HepG2 (cell line): ENCODE results near the gene SLC5A10. TPM values are rescaled to one million over a fixed set of nuclear protein-coding genes. Genes with fewer than 3 reads are reported as not detected.

ENCODE experiments used
- CREB1 ChIP-seq, 2 experiments: fragments of 450-650 bp in 1 of 2; IDR thresholded peaks; 2 replicates each; pipeline ENCODE4 v1.6.1; 2016 to 2017; ENCODE audit warnings: control low read depth in 1 of 2, mild to moderate bottlenecking in 1 of 2, missing compliant biosample characterization in 1 of 2, missing genetic modification characterization in 1 of 2
- FOXA1 ChIP-seq, 2 experiments: fragments of 450-650 bp in 1 of 2; sonication (generic) in 1 of 2; formaldehyde crosslinking in 1 of 2; IDR thresholded peaks; 2 replicates each; pipeline versions ENCODE4 v1.4.0 to v1.6.1; 2016 to 2020; ENCODE audit warnings: missing genetic modification reagents in 1 of 2
- GLI4 ChIP-seq: sonication (generic); formaldehyde crosslinking; IDR thresholded peaks from 2 replicates; pipeline ENCODE4 v1.5.1; 2020; ENCODE audit warnings: missing genetic modification reagents, mild to moderate bottlenecking, moderate library complexity, borderline replicate concordance
- ONECUT2 ChIP-seq: sonication (generic); formaldehyde crosslinking; IDR thresholded peaks from 2 replicates; pipeline ENCODE4 v1.4.0; 2020; ENCODE audit warnings: missing genetic modification reagents
- PHF8 ChIP-seq: sonication (generic); formaldehyde crosslinking; IDR thresholded peaks from 2 replicates; pipeline ENCODE4 v1.5.0; 2020; ENCODE audit warnings: missing genetic modification reagents
- SETDB1 ChIP-seq: sonication (generic); formaldehyde crosslinking; IDR thresholded peaks from 2 replicates; pipeline ENCODE4 v1.5.1; 2020; ENCODE audit warnings: missing genetic modification reagents, mild to moderate bottlenecking, borderline replicate concordance
- TFDP1 ChIP-seq: IDR thresholded peaks from 2 replicates; pipeline ENCODE4 v1.6.1; 2016; ENCODE audit warnings: missing compliant biosample characterization, missing genetic modification reagents, borderline replicate concordance
- ZFP36L1 ChIP-seq: sonication (generic); formaldehyde crosslinking; IDR thresholded peaks from 2 replicates; pipeline ENCODE4 v1.8.0; 2022; ENCODE audit warnings: mild to moderate bottlenecking, missing genetic modification reagents, moderate library complexity
- ZNF124 ChIP-seq: sonication (generic); formaldehyde crosslinking; IDR thresholded peaks from 2 replicates; pipeline ENCODE4 v1.4.0; 2020; ENCODE audit warnings: missing genetic modification reagents
- ZNF281 ChIP-seq: sonication (generic); formaldehyde crosslinking; IDR thresholded peaks from 2 replicates; pipeline ENCODE4 v1.4.0; 2020; ENCODE audit warnings: missing genetic modification reagents, borderline replicate concordance
- ZNF3 ChIP-seq: IDR thresholded peaks from 2 replicates; pipeline ENCODE4 v1.7.0; 2017; ENCODE audit warnings: inconsistent platforms
- ZNF615 ChIP-seq: sonication (generic); formaldehyde crosslinking; IDR thresholded peaks from 2 replicates; pipeline ENCODE4 v1.5.0; 2020; ENCODE audit warnings: mild to moderate bottlenecking, missing genetic modification reagents, borderline replicate concordance
- ZNF703 ChIP-seq: sonication (generic); formaldehyde crosslinking; IDR thresholded peaks from 2 replicates; pipeline ENCODE4 v1.5.1; 2020; ENCODE audit warnings: missing genetic modification reagents, mild to moderate bottlenecking, moderate library complexity, borderline replicate concordance
- ZNF780A ChIP-seq: sonication (generic); formaldehyde crosslinking; IDR thresholded peaks from 2 replicates; pipeline ENCODE4 v1.8.0; 2022; ENCODE audit warnings: mild to moderate bottlenecking, missing genetic modification reagents, moderate library complexity
- ZNF784 ChIP-seq: sonication (generic); formaldehyde crosslinking; IDR thresholded peaks from 2 replicates; pipeline ENCODE4 v1.5.1; 2020; ENCODE audit warnings: missing genetic modification reagents, mild to moderate bottlenecking, borderline replicate concordance
- ZNF83 ChIP-seq: sonication (generic); formaldehyde crosslinking; IDR thresholded peaks from 2 replicates; pipeline ENCODE4 v1.4.0; 2020; ENCODE audit warnings: missing genetic modification reagents, mild to moderate bottlenecking, borderline replicate concordance
- polyA plus RNA-seq, 8 experiments: library from polyadenylated mRNA; depleted of rRNA in 3 of 8; stranded (reverse) in 7 of 8; unstranded in 1 of 8; fragments of >200 nt; fragmentation: Illumina TruSeq in 4 of 8; extraction: Trizol in 4 of 8; gene quantifications; 2 replicates each; pipeline versions ENCODE4 v1.2.1 to v1.2.3, GENCODE V29; 2011 to 2016; ENCODE audit warnings: low read depth in 4 of 8, missing spikeins in 1 of 8, mixed read lengths in 1 of 8; ENCODE audit not compliant: insufficient read depth in 1 of 8
- total RNA-seq, 5 experiments: library from RNA; depleted of rRNA; stranded (reverse); fragments of >200 nt; fragmentation: Illumina TruSeq; extraction: Trizol; gene quantifications; 2 replicates each; pipeline ENCODE4 v1.2.3, GENCODE V29; 2016; ENCODE audit warnings: low read depth in 1 of 5
- TF ChIP-seq, protein P1 (sequence below): fragments of 450-650 bp; IDR thresholded peaks from 2 replicates; pipeline ENCODE4 v1.6.1; 2016
- TF ChIP-seq, protein P2 (sequence below), 2 experiments: fragments of 450-650 bp in 1 of 2; sonication (generic) in 1 of 2; formaldehyde crosslinking; IDR thresholded peaks; 2 replicates each; pipeline versions ENCODE4 v1.5.0 to v1.8.0; 2020 to 2022; ENCODE audit warnings: mild to moderate bottlenecking in 1 of 2, missing genetic modification reagents in 1 of 2
- TF ChIP-seq, protein P3 (sequence below): sonication (generic); formaldehyde crosslinking; IDR thresholded peaks from 2 replicates; pipeline ENCODE4 v1.8.0; 2022; ENCODE audit warnings: low read depth, missing genetic modification reagents

SLC5A10 gene
- total and polyA plus RNA-seq, 2 of the 13 experiments (the other 11 are each of a cell fraction or from before 2014, with no cell fraction given) = 0.05 TPM; not detected in 1

DNA sequence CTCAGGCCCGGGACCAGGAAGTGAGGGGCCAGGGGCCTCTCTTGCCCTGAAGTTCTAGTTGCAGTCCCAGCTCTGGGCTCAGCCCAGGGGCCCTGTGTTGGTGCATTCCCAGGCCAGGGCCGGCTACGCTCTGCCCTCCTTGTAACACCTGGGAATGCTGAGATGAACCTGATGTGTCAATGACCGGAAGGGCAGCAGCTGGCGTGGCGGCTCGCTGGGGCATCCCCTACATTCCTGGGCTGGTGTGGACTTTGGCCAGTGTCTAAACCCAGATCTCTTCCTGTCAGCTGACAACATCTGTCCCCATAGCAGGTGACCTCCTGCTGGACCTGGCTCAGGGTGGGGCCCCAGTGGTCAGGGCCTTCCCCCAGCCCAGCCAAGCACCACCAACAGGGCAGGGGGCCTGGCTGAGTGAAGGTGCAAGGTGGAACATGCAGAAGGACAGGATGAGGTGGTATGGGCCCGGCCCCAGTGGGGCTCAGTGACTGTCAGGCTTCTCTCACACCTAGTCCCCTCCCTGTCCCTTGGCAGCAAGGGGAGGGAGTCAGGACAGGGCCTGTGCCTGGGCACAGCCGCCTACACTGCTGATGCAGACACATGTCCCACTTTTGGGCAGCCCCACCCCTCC, 36.7 kb downstream of the SLC5A10 start (continued):
- TF ChIP-seq, protein P1, sequence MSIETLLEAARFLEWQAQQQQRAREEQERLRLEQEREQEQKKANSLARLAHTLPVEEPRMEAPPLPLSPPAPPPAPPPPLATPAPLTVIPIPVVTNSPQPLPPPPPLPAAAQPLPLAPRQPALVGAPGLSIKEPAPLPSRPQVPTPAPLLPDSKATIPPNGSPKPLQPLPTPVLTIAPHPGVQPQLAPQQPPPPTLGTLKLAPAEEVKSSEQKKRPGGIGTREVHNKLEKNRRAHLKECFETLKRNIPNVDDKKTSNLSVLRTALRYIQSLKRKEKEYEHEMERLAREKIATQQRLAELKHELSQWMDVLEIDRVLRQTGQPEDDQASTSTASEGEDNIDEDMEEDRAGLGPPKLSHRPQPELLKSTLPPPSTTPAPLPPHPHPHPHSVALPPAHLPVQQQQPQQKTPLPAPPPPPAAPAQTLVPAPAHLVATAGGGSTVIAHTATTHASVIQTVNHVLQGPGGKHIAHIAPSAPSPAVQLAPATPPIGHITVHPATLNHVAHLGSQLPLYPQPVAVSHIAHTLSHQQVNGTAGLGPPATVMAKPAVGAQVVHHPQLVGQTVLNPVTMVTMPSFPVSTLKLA = peak; percentile 52
- TF ChIP-seq ZNF784 (peak; percentile 82; the same call in 1 of the 2 replicates), CREB1 (IDR thresholded peaks at IDR 0.05) (peak; percentile 38), CREB1 (CRISPR knock-in tag; IDR thresholded peaks at IDR 0.05) (no peak; the same call in 1 of the 2 replicates), ONECUT2 (CRISPR knock-in tag) (no peak), ZFP36L1 (CRISPR knock-in tag) (peak; percentile 91), PHF8 (peak; percentile 45; the same call in 1 of the 2 replicates), ZNF703 (CRISPR knock-in tag) (no peak), ZNF3 (no peak), ZNF281 (CRISPR knock-in tag) (peak; percentile 83), TFDP1 (peak; percentile 64; the same call in 1 of the 2 replicates), SETDB1 (CRISPR knock-in tag) (no peak), ZNF83 (CRISPR knock-in tag) (no peak; the same call in 1 of the 2 replicates), ZNF124 (CRISPR knock-in tag) (peak; percentile 80; the same call in 1 of the 2 replicates), ZNF615 (CRISPR knock-in tag) (no peak), GLI4 (CRISPR knock-in tag) (peak; percentile 88; the same call in 1 of the 2 replicates), ZNF780A (CRISPR knock-in tag) (no peak), FOXA1 (IDR thresholded peaks at IDR 0.05) (no peak), FOXA1 (CRISPR knock-in tag; IDR thresholded peaks at IDR 0.05) (peak; percentile 93)
- TF ChIP-seq, protein P2, sequence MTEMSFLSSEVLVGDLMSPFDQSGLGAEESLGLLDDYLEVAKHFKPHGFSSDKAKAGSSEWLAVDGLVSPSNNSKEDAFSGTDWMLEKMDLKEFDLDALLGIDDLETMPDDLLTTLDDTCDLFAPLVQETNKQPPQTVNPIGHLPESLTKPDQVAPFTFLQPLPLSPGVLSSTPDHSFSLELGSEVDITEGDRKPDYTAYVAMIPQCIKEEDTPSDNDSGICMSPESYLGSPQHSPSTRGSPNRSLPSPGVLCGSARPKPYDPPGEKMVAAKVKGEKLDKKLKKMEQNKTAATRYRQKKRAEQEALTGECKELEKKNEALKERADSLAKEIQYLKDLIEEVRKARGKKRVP (CRISPR knock-in tag; IDR thresholded peaks at IDR 0.05) = no peak
- TF ChIP-seq, protein P3, sequence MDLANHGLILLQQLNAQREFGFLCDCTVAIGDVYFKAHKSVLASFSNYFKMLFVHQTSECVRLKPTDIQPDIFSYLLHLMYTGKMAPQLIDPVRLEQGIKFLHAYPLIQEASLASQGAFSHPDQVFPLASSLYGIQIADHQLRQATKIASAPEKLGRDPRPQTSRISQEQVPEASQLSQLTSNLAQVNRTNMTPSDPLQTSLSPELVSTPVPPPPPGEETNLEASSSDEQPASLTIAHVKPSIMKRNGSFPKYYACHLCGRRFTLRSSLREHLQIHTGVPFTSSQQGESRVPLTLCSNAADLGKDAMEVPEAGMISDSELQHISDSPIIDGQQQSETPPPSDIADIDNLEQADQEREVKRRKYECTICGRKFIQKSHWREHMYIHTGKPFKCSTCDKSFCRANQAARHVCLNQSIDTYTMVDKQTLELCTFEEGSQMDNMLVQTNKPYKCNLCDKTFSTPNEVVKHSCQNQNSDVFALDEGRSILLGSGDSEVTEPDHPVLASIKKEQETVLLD = 0 out of 2 replicates have a peak, but pooled peaks have one; percentile 38
